SJSA1 (cell line): ENCODE results near the gene C1R. TPM values are rescaled to one million over a fixed set of nuclear protein-coding genes. Genes with fewer than 3 reads are reported as not detected.

Experiments used
- DNase-seq, 2 experiments: peaks; one replicate each; pipeline ENCODE4 v3.0.0-alpha.2; 2015 to 2020; ENCODE audit warnings: low spot score in 2 of 2, low read depth in 1 of 2
- H3K27ac ChIP-seq: fragments of 250-450 bp; sonication (Bioruptor Pico); 2 replicates; pipeline ENCODE4 v1.5.1; 2020; ENCODE audit warnings: mild to moderate bottlenecking, moderate library complexity
- H3K27me3 ChIP-seq: fragments of 250-450 bp; sonication (Bioruptor Pico); replicated peaks from 2 replicates; pipeline ENCODE4 v1.5.1; 2020; ENCODE audit warnings: mild to moderate bottlenecking, moderate library complexity
- H3K36me3 ChIP-seq: fragments of 250-450 bp; sonication (Bioruptor Pico); 2 replicates; pipeline ENCODE4 v1.5.1; 2020; ENCODE audit warnings: mild to moderate bottlenecking
- H3K4me1 ChIP-seq: fragments of 250-450 bp; sonication (Bioruptor Pico); replicated peaks from 2 replicates; pipeline ENCODE4 v1.6.1; 2021; ENCODE audit warnings: mild to moderate bottlenecking
- H3K4me3 ChIP-seq: fragments of 250-450 bp; sonication (Bioruptor Pico); 2 replicates; pipeline ENCODE4 v1.5.1; 2020; ENCODE audit warnings: mild to moderate bottlenecking
- H3K9me3 ChIP-seq: fragments of 250-450 bp; sonication (Bioruptor Pico); replicated peaks from 2 replicates; pipeline ENCODE4 v1.5.1; 2020; ENCODE audit warnings: mild to moderate bottlenecking
- total RNA-seq: library from RNA; depleted of rRNA; stranded (reverse); fragments of >200 nt; shearing (Covaris generic); gene quantifications from 2 replicates; pipeline ENCODE4 v1.2.3, GENCODE V29; 2014

Gene C1R
- total RNA-seq, 1 experiment from 2014 or later, result 45.7 TPM

DNA sequence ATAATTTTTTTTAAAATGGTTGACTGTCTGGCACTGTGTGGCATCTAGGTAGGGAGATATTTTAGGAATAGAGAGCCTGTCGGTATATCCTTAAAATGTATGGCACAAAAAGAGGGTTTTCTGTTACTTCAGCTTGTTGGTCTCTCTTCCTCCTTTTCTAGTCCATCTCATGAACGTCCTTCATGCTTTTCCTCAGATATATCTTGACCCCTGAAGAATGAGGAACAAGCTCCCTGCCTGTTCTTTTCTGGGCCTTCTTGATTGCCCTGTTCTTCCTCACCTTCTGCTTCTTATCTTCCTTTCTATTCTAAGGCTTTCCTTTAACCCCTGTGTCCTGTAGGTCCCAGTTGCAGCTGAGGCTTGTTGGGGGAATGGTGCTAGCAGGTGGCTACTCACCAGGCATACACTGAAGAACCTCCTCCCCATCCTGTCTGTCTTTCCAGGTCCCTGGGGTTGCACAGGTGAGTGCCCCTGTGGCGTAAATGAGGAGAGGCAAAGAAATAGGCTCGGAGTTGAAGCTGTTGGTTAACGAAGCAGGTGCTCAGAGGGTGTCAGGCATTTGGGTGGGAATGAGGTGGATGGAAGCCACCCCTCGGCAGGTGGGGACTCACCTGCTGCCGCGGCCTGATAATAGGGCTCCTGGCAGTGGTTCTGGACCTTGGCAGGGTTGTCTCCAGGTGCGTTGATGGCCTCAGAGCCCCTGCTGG is 7.2 kb upstream of the C1R start:
- Histone ChIP-seq H3K4me3 (no peak overlapping the region), H3K4me1 (no peaks in the 10 kb centered on the region), H3K36me3 (no peaks in the 10 kb centered on the region), H3K9me3 (no peaks in the 10 kb centered on the region), H3K27me3 (no peaks in the 10 kb centered on the region), H3K27ac (no peak overlapping the region)
- DNase-seq, result no peak

DNA sequence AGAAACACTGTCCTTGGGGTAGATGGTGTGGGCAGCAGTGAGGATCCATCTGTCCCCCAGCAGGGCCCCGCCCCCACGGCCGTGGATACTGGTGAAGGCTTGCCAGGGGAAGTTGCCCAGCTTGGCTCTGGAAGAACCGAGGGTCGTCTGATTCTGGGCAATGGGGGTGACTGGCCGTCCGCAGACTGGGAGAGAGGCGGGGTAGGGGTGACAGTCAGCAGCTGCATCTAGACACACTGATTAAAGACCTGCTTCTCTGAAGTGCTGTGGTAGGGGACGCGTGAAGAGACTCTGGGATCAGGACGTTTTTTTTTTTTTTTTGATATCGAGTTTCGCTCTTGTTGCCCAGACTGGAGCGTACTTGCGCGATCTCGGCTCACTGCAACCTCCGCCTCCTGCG is 4.7 kb upstream of the C1R start:
- H3K36me3 ChIP-seq, result no peaks in the 10 kb centered on the region
- DNase-seq, result no peak
- no peak overlapping the region for H3K4me3 ChIP-seq
- peaks cover 7% of the 10 kb centered on the region for H3K4me1 ChIP-seq
- H3K27me3 ChIP-seq, result no peaks in the 10 kb centered on the region
- H3K27ac ChIP-seq, result no peak overlapping the region
- no peaks in the 10 kb centered on the region for H3K9me3 ChIP-seq

DNA sequence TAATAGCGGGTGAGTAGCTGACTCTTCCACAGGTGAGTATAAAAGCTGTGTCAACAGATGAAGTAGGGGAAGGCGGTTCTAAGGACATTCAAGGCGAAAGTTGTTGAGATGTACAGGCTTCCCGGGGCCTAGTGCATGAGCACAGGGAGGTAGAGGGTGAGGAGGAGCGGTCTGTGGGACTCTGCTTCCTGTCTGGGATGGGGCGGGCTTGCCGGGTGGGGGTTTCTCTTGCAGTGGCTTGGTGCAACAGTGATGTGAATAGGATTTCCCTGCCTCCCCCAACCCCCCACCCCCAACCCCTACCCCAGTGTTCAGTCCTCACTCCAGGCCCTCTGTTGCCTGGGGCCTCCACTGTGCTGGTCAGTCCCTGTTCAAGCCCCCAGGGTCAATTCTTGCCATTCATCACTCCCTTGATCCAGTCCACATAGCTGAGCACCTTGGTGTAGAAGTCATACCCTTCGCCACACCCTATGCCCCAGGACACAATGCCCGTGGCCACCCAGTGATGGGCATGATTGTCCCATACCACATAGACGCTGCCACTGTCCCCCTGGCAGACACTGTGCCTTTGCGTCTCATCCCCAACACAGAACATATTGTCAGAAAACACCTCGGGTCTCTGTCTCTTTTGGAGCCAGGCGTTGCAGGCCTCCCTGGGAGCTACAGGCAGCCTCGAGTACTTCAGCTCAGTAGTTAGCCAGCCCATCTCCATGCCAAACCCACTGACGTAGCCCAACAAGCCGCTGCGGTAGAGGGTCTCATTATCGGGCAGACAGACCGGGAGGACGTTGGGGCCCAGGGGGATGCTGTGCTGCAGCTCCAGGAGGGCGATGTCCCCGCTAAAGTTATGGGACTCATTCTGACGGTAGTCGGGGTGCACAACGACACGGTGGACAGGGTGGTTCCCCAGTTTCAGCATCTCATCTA is 4.0 kb upstream of the C1R start:
- no peak for DNase-seq
- H3K27me3 ChIP-seq, result no peaks in the 10 kb centered on the region
- H3K4me3 ChIP-seq, result no peak overlapping the region
- H3K9me3 ChIP-seq, result no peaks in the 10 kb centered on the region
- no peaks in the 10 kb centered on the region for H3K36me3 ChIP-seq
- H3K4me1 ChIP-seq, result peaks cover 13% of the 10 kb centered on the region
- no peak overlapping the region for H3K27ac ChIP-seq

DNA sequence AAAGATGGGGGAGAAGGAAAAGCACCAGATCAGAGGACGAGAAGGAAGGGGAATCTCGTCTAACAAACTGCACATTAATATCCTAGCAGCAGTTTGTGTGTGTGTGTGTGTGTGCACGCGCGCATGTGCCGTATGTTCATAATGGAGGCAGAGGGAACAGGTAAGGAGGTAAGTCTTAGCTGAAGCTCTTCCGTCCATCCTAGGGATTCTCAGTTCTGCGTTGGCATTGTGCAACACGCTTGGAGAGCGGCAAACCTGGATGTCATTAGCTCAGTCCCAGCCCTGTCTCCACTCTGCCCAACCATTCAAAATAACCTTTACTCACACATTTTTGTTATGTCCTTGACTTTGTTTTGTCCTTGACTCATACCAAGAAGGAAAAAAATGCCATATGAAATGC is 1.6 kb upstream of the C1R start:
- Histone ChIP-seq H3K27me3 (no peaks in the 10 kb centered on the region), H3K27ac (no peak overlapping the region), H3K4me1 (peaks cover 13% of the 10 kb centered on the region), H3K4me3 (no peak overlapping the region), H3K9me3 (no peaks in the 10 kb centered on the region), H3K36me3 (0 out of 2 replicates have a peak, but pooled peaks cover 5% of the 10 kb centered on the region)
- no peak for DNase-seq

DNA sequence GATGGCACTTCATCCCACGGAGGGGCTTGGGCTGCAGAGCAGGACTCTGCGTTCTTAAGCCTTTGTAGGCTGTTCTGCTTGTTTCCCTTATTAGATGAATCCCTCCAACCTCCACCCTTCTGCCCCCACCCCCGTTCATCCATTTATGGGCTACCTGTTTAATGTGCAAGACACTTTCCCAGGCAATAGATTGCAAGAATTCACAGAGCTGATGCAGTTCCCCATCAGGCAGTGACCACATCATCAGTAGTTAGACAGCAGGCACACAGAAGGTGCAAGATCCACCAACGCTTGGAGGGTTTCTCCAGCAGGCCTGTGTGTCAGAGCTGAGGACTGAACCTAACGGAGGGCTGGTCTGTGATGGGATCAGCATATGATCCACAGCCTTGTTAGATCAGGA is 1.2 kb upstream of the C1R start:
- no peaks in the 10 kb centered on the region for H3K27me3 ChIP-seq
- DNase-seq, result no peak
- no peak overlapping the region for H3K4me3 ChIP-seq
- H3K27ac ChIP-seq, result no peak overlapping the region
- peaks cover 13% of the 10 kb centered on the region for H3K4me1 ChIP-seq
- no peaks in the 10 kb centered on the region for H3K9me3 ChIP-seq
- H3K36me3 ChIP-seq, result 0 out of 2 replicates have a peak, but pooled peaks cover 5% of the 10 kb centered on the region

DNA sequence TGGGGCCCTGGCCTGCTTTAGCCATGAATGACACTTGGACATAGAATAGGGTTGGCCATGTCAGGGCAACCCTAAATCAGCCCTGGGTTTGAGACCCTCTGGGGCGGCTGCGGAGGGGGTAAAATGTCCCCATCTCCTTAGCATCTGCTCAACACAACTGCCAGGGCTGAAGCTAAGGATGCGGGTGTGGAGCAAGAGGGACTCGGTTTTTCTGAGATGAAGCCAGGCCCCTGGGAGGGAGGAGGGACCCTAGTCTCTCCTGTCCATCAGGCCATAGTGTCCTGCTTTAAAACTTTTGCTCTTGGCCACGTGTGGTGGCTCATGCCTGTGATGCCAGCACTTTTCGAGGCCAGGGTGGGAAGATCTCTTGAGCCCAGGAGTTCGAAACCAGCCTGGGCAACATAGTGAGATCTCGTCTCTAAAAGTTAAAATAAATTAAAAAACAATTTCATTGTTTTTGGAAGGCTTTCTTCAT is 778 bp upstream of the C1R start:
- H3K4me1 ChIP-seq, result peaks cover 13% of the 10 kb centered on the region
- no peak overlapping the region for H3K4me3 ChIP-seq
- no peak for DNase-seq
- H3K36me3 ChIP-seq, result 0 out of 2 replicates have a peak, but pooled peaks cover 5% of the 10 kb centered on the region
- no peak overlapping the region for H3K27ac ChIP-seq
- H3K9me3 ChIP-seq, result no peaks in the 10 kb centered on the region
- H3K27me3 ChIP-seq, result no peaks in the 10 kb centered on the region

DNA sequence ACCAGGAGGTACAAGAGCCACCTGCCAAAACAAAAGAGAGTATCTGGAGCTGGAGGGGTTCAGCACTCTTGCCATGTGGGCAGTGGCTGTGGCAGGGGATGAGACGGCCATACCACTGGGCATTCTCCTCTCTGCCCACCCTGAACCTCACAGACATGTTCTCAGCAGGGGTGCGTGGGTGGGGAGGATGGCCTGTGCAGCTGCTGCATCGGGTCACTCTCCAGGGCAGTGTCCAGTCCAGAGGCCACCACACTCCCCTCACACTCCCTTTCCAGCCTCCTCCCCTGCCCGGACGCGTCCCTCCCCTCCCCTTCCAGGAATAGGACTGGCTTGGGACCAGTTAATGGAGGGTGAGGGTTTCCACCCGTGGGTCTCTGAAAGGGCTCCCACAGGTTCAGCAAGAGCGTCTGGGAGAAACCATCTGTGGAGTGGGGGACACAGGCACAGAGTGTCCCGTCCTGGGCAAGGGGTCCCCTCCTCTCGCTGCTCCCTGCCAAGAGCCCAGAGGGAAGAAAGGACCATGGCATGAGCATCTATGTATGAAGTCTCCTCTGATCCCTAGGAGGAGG is 501 bp downstream of the C1R start:
- H3K9me3 ChIP-seq, result no peaks in the 10 kb centered on the region
- peaks cover 13% of the 10 kb centered on the region for H3K4me1 ChIP-seq
- no peaks in the 10 kb centered on the region for H3K27me3 ChIP-seq
- no peak for DNase-seq
- 0 out of 2 replicates have a peak, but pooled peaks cover 5% of the 10 kb centered on the region for H3K36me3 ChIP-seq
- peak overlapping the region; percentile 32 for H3K4me3 ChIP-seq
- 0 out of 2 replicates have a peak overlapping the region, but pooled peaks have one; percentile 1 for H3K27ac ChIP-seq

DNA sequence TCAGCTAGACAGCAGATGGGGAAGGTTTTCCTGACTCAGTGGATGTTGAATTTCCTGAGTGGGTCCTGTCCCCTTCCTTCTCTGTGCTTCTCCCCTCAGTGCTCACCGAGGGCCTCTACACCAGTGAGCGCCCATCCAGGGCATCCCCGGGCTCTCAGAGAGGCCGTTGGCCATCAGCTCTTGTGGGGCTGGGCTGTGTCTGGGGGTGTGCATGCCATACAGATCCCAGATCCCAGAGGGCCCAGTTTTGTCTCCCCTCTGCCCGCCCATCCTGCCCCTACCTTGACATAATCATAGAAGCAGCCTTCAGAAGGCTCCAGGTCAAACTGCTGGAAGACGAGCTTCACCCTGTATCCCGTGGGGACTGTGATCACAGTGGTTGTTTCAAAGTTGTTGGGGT is 1.1 kb downstream of the C1R start:
- no peak overlapping the region for H3K27ac ChIP-seq
- no peaks in the 10 kb centered on the region for H3K27me3 ChIP-seq
- no peak for DNase-seq
- 0 out of 2 replicates have a peak, but pooled peaks cover 5% of the 10 kb centered on the region for H3K36me3 ChIP-seq
- peaks cover 13% of the 10 kb centered on the region for H3K4me1 ChIP-seq
- H3K9me3 ChIP-seq, result no peaks in the 10 kb centered on the region
- no peak overlapping the region for H3K4me3 ChIP-seq

DNA sequence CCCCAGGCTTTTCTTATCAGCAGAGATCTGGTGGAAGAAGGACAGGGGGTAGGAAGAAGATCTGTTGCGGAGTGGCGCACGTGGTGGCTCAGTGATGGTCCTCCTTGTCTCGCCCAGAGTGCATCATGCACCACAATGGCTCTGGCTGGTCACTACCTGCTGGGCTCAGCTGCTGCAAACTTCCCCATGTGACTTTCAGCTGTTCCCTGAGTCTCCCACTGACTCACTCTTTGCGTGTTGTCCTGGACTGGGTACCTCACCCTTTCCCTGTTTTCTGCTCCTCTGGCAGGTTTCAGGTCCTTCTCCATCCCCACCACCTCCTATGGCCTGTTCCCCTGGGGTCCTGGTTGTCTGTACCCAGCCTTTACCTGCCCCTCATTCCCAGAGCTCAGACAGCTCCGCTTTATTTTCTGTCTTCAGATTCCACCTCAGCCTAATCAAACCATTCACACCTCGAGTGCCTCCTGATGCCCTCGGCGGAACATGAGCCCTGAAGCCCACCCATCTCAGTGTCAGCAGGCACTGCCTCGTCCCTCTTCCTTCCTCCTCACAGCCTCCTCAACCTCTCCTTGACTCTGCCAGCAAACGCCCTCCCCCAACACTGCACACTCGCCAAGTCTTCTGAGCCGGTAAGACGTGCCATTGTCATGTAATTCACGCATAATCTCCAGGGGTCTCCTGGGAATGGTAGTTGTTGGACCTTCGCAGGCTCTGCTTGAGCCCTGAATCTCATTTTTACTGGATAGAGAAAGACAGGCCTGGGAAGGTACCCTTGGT is 1.8 kb downstream of the C1R start:
- Histone ChIP-seq H3K4me3 (no peak overlapping the region), H3K27ac (no peak overlapping the region)

DNA sequence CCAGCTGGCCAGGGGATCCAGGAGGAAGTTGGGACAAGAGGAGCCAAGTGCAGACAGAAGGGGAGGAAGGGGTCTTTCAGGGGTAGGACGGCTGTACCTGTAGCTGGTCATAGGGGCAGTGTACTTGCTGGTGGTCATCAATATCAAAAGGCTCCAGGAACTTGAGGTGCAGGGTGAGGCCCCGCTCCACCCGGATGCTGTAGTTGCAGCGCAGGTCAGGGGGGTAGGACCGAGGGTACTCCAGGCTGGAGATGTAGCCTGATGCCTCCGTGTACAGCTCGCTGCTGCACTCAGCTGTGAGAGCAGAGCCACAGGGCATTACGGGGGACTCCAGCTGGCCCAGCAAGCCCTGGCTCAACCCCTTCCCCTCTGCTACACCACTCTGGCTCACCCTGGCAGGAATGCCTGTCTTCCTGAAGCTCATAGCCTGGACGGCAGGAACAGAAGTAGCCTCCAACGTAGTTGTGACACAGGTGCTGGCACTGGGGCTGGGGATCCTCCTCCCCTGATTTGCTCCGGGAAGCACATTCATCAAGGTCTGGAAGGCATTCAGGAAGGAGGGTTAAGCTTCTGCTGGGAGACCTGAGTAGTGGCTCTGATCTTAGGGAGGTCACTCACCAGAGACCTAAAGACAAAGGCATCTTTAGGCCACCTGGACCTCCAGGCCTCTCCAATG is 2.9 kb downstream of the C1R start:
- no peak overlapping the region for H3K27ac ChIP-seq
- no peaks in the 10 kb centered on the region for H3K9me3 ChIP-seq
- DNase-seq, result no peak
- H3K27me3 ChIP-seq, result no peaks in the 10 kb centered on the region
- 0 out of 2 replicates have a peak, but pooled peaks cover 7% of the 10 kb centered on the region for H3K36me3 ChIP-seq
- H3K4me3 ChIP-seq, result no peak overlapping the region
- H3K4me1 ChIP-seq, result peaks cover 13% of the 10 kb centered on the region

More for the DNA sequence above, 1.8 kb downstream of the C1R start:
- no peak for DNase-seq
- Histone ChIP-seq H3K4me1 (peaks cover 13% of the 10 kb centered on the region), H3K9me3 (no peaks in the 10 kb centered on the region), H3K27me3 (no peaks in the 10 kb centered on the region), H3K36me3 (0 out of 2 replicates have a peak, but pooled peaks cover 5% of the 10 kb centered on the region)

DNA sequence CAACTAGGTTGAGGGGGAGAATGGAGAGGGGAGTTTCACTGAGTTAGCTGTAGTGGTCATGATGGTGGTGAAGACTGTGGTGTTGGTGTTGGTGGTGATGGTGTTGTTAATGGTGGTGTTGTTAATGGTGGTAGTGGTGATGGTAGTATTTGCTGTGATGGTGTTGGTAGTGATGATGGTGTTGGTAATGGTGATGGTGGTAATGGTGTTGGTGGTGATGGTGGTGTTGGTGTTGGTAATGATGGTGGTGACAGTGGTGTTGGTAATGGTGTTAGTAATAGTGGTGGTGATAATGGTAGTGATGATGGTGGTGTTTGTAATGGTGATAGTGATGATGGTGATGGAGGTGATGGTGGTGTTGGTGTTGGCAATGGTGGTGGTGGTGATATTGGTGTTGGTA is 9.1 kb downstream of the C1R start:
- no peak for DNase-seq
- Histone ChIP-seq H3K27me3 (no peaks in the 10 kb centered on the region), H3K4me3 (no peak overlapping the region), H3K4me1 (peaks cover 18% of the 10 kb centered on the region), H3K9me3 (no peaks in the 10 kb centered on the region), H3K27ac (no peak overlapping the region), H3K36me3 (0 out of 2 replicates have a peak, but pooled peaks cover 2% of the 10 kb centered on the region)

DNA sequence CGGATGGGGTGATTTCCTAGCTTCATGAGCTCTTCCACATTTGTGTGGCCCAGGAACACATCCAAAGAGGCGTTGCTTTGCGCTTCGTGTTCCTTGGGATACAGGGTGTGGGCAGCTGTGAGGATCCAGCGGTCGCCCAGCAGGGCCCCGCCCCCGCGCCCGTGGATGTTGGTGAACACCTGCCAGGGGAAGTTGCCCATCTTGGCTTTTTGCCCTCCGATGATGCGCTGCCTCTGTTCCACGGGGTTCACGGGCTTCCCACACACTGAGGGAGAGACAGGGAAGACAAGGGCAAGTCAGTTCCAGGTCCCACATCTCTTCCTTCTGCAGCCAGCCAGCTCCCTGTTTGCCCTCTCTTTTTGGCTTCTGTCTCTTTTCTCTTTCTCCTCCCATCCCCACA is 11.2 kb downstream of the C1R start:
- no peak overlapping the region for H3K27ac ChIP-seq

DNA sequence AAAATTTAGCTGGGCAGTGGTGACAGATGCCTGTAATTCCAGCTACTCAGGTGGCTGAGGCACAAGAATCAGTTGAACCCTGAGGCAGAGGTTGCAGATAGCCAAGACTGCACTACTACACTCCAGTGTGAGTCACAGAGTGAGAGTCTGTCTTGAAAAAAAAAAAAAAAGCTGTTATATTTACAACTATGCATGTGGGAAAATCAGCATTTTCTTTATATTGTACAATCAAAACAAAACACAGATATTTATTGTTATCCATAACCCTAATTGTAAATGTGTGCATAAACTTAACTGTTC is 12.5 kb downstream of the C1R start:
- no peak overlapping the region for H3K4me3 ChIP-seq
- H3K27me3 ChIP-seq, result no peaks in the 10 kb centered on the region
- no peaks in the 10 kb centered on the region for H3K9me3 ChIP-seq
- H3K4me1 ChIP-seq, result peaks cover 18% of the 10 kb centered on the region
- H3K27ac ChIP-seq, result peak overlapping the region; percentile 34
- DNase-seq, result no peak
- 0 out of 2 replicates have a peak, but pooled peaks cover 2% of the 10 kb centered on the region for H3K36me3 ChIP-seq

More for the DNA sequence above, 11.2 kb downstream of the C1R start:
- no peak for DNase-seq
- H3K4me1 ChIP-seq, result peaks cover 18% of the 10 kb centered on the region
- no peak overlapping the region for H3K4me3 ChIP-seq
- H3K27me3 ChIP-seq, result no peaks in the 10 kb centered on the region
- H3K36me3 ChIP-seq, result 0 out of 2 replicates have a peak, but pooled peaks cover 2% of the 10 kb centered on the region
- no peaks in the 10 kb centered on the region for H3K9me3 ChIP-seq
